Inflammatory macrophage treated with lipopolysaccharide for 1 hour (primary cell): ENCODE results near the gene TOR1B.
"Not testable (repeated sequence)": the region's sequence is repeated elsewhere in the genome, so short reads cannot be mapped to it uniquely, and the experiment has no call there.

Experiments
- DNase-seq, 2 donors: peaks; one replicate each; pipeline ENCODE4 v3.0.0-alpha.2; 2020 to 2022

TOR1B gene, protein sequence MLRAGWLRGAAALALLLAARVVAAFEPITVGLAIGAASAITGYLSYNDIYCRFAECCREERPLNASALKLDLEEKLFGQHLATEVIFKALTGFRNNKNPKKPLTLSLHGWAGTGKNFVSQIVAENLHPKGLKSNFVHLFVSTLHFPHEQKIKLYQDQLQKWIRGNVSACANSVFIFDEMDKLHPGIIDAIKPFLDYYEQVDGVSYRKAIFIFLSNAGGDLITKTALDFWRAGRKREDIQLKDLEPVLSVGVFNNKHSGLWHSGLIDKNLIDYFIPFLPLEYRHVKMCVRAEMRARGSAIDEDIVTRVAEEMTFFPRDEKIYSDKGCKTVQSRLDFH

DNA sequence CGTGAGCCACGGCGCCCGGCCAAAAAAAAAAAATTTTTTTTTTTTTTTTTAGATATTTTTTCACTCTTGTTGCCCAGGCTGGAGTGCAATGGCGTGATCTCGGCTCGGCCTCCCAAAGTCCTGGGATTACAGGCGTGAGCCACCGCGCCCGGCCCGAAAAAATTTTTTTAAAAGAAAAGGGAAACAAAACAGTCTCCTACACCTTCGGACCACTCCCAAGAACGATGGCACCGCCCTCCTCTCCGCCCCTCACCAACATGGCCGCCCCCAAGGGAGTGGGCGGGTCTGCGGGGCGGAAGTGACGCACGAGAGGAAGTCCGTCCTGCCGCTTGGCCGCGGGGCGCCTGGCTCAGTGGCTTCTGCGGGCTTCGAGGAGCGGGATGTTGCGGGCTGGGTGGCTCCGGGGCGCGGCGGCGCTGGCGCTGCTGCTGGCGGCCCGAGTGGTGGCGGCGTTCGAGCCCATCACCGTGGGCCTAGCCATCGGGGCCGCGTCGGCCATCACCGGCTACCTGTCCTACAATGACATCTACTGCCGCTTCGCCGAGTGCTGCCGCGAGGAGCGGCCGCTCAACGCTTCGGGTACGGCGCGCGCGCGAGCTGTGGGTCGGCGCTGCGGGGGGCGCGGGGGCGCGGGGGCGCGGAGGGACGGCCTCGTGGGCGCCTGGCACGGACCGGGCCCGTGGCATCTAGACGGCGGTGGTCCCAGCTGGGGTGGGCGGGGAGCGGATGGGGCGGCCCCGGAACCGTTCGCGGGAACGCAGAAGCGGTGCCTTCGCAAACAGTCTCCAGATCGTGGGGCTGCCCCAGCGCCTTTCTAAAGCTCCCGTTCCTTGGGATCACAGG, at the start of gene TOR1B:
TSS of gene TOR1B (plus strand) at position 352 of the 843 bp plus-strand sequence. CDS start at position 381, 29 bp downstream.
- peak; percentile 94 to 99 for DNase-seq

DNA sequence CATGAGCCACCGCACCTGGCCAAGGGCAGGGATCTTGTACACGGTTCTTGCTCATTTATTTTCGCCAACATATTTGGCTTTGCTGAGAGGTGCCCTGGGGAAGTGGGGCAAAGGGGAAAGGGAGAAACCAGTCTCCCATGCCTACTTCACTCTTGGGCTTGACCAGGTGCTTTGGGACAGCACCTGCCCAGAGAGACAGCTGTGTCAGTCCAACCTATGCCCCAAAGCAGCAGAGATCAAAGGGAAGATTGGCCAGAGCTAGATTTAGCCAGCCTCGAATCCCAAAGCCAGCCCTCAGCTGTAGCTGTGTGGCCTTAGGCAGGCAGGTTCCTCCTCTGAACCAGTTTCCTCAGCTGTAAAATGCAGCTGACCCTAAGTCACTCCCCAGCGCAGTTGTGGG, 47.8 kb upstream of the TOR1B start:
- DNase-seq: no peak

DNA sequence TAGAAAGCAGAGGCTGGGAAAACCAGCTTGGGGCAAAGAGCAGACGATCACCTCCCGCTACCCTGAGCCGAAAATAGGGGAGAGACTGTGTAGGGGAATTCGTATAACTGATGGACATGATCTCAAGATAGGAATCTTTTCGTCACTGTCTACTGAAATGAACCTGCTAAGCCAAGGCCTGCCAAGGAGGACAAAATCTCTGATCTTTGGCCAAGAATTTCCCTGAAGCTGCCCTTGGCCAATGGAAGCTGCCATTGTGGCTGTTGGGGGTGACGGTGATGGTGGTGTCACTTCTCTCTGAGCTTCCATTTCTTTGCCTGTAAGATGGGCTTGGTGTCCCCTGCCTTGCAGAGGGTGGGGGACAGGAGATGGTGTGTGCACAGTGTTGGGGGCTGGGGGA, 46.8 kb upstream of the TOR1B start:
- DNase-seq: no peak

DNA sequence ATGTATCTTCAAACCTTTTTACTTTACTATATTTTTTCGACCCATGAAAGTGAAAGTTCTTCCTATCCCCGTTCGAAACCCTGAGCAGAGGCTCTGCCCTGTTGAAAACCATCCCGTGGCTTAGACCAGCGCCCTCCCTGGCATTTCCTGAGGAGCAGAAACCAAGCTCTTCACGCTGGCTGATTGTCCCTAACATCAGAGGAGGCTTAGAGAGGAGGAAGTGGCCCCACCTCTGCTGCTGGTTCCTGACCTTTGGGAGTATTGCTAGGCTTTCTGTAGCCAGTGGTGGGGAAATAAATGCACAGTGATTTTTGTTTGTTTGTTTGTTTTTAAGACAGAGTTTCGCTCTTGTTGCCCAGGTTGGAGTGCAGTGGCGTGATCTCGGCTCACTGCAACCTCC, 45.9 kb upstream of the TOR1B start:
- peak; percentile 80 to 85 for DNase-seq

DNA sequence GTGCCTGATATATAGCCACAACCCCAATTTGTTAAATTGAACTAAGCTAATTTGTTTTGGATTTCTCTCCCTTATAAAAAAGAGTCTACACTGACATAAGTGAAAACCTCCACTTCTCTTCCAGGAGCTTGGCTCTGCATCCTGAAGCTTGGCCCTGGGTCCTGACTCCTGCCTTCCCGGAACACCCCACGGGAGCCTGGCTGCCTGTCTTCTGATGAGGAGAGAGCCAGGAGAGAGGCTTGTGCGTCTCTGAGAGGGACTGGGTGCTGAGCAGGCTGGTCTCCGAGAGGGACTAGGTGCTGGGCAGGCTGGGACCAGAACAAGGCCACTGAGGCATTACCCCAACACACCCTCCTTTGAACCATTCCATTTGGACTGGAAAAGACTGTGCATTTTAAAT, 43.7 kb upstream of the TOR1B start:
- DNase-seq: no peak

DNA sequence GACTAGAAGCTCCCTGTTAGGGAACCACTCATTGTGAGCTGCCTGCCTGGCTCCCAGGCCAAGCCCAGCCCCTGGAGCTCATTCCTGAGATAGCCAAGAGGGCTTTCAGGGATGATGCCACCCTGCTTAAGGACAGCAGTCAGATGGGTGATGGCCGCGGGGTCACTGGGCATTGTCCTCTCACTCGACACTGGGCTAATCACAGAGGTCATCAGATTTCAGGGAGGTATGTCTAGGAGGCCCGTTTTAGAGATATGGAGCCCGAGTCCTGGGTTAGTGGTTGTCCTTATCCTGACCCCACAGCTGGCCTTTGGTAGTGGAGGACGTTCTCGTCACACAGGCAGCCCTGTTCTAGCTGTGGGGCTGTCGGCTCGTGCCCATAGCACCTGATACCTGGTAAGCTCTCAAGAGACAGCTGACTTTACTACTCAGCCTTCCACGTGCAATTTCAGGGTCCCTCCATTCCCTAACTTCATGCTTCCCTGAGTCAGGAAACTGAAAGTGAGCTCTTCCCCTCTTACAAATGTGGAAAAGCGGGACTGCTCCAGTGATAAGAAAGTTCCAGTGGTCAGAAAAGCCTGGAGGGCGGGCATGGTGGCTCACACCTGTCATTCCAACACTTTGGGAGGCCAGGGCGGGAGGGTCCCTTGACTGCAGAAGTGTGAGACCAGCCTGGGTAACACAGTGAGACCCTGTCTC, 43.0 kb upstream of the TOR1B start:
- DNase-seq: no peak

DNA sequence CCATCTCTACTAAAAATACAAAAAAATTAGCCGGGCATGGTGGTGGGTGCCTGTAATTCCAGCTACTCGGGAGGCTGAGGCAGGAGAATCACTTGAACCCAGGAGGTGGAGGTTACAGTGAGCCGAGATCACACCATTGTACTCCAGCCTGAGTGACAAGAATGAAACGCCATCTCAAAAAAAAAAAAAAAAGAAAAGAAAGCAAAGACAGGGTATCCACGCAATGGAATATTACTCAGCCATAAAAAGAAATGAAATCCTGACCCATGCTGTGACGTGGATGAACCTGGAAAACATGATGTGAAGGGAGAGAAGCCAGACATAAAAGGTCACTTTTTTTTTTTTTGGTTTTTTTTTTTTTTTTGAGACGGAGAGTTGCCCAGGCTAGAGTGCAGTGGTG, 42.2 kb upstream of the TOR1B start:
- DNase-seq: not testable (repeated sequence)

DNA sequence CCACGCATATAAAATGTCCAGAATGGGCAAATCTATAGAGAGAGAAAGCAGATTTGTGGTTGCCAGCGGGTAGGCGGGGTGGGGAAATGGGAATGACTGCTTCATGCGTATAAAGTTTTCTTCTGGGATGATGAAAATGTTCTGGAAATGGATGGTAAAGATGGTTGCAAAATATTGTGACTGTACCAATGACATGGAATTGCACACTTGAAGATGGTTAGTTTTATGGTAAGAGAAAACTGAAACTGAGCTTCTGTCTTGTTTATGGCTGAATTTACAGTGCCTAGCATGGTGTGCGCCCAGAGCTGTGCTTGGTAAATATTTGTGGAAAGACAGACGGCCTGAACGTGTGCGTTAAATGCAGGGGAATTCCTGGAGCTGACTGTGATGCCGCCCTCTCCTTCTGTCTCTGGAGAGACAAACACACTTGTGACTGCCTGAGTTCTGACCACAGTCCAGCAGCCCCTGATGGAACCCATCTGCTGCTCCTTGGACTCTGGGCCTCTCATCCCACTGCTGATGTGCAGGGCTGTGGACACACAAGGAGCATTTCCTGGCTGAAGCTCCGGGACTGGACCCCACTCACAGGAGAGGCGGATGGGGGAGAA, 41.6 kb upstream of the TOR1B start:
- DNase-seq: peak; percentile 35 to 38

DNA sequence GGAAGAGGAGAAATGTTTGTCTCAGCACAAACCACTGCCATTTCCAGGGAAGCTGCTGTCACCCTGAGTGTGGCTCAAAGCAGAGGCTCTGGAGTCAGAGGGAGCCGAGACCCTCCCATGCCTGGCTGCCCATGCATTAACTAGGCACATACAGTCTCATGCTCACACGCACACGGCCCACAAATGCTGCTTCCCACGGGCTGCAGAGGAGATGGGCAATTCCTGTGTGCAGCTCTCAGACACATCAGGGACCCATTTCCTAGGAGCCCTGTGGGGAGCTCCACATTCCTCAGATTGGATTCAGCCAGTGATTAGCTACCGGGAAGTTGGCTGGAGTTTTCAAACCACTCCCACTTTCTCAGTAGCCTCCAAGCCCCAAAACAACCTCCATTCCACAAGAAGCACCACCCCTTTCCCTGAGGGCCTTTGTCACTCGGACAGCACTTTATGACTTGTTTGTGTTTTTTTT, 41.0 kb upstream of the TOR1B start:
- no peak for DNase-seq

DNA sequence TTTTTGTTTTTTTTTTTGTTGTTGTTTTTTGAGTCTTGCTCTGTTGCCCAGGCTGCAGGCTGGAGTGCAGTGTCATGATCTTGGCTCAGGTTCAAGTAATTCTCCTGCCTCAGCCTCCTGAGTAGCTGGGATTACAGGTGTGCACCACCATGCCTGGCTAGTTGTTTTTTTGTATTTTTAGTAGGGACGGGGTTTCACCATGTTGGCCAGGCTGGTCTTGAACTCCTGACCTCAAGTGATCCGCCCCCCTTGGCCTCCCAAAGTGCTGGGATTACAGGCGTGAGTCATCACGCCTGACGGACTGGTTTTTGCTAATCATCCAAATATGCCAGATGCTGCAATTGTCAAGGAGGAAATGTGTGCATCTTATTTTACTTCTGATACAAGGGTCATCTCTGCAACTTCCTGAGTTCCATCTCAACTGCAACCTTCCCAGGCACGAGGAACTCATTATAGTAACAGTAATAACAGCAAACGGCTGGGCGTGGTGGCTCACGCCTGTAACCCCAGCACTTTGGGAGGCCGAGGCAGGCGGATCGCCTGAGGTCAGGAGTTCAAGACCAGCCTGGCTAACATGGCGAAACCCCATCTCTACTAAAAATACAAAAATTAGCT, 40.5 kb upstream of the TOR1B start:
- DNase-seq: peak; percentile 83 to 96

DNA sequence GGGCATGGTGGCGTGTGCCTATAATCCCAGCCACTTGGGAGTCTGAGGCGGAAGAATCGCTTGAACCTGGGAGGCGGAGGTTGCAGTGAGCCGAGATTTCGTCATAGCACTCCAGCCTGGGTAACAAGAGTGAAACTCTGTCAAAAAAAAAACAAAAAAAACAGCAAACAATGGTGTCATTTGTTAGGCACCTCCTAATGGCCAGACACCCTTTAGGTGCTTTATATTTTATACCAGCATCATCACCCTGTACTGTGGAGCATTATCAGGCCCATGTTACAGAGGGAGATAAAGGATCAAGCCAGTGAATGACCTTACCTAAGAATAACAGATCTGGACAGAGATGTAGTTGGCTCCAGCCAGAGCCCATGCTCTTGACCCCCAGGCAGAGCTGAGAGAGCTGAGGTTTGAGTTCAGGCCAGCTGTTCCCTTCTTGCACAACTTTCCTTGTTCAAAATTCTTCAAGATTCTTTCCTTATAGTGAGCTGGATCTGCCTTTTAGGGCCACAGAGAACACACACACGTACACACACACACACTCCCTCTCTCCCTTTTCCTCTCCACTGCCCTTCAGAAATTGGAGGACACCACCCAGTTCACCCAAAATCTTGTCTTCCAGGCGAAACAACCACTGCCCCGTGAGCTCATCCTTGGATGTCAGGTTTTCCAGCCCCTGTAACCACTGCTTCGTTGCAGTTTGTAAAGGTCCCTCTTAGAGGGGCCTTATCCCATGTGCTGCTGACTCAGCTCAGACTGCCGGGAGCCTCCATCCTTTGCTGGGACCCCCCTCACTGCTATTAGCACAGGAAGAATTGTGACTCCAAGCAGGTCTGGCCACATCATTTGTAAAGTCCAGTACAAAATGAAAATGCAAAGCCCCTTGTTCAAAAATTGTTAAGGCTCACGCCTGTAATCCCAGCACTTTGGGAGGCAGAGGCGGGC, 39.7 kb upstream of the TOR1B start:
- DNase-seq: peak; percentile 28 to 32

DNA sequence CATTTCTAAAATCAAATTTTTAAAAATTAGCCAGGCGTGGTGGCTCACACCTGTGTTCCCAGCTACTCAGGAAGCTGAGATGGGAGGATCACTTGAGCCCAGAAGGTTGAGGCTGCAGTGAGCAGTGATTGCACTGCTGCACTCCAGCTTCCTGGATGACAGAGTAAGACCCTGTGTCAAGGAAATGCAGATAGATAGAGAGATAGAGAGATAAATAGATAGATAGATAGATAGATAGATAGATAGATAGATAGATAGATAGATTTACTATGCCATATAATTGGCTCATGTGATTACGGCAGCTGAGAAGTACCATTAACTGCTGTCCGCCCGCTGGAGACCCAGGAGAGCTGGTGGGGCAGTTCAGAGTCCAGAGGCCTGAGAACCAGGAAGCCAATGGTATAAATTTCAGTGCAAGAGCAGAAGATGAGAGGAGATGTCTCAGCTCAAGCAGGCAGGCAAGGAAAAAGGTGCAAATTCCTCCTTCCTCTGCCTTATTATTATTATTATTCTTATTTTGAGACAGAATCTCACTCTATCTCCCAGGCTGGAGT, 37.1 kb upstream of the TOR1B start:
- no peak for DNase-seq

DNA sequence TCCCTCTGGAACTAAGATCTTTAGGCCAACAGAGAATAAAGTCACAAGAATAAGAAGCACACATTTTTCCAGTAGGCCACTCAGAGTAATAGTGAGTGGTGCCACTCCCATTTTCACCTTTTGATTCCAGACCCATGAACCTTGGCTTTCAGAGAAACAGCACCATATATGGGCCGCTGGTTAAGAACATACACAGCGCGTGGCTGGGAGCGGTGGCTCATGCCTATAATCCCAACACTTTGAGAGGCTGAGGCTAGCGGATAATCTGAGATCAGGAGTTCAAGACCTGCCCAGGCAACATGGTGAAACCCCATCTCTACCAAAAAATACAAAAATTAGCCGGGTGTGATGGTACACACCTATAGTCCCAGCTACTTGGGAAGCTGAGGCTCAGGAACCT, 34.5 kb upstream of the TOR1B start:
- no peak for DNase-seq

DNA sequence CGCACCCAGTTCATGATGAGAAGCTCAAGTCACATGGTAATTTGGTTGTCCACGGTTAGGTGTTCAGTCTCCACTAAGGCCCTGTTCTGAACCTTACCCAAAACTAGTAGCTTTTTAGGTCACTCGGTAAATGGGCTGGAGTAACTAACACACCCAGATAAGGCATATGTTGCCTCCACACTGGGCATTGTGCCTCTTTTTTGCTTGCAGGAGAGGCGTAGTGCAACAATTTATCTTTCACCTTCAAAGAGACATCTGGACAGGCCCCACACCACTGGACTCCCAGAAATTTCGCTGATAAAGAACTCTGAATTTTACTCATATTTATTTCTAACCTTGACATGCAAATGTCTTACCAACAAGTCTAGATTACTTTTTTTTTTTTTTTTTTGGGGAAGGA, 33.3 kb upstream of the TOR1B start:
- no peak for DNase-seq

DNA sequence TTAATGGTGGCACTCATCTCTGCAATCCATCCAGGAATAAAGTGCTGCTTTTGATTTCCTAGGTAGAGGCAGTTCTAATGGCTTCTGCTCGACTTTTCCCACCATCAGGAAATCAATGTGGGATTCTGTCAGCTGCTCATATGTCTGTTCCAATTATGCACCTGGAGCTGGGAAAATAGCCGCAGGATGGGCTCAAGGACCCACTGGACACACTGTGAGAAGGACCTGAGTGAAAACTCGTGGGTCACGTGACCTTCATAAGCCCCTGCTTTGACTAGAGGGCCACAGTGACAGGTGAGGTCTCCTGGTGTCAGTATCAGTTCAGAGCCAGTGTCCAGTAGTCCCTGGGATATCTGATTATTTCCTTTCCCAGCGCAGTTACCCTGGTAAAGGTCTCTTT, 32.2 kb upstream of the TOR1B start:
- DNase-seq: no peak

DNA sequence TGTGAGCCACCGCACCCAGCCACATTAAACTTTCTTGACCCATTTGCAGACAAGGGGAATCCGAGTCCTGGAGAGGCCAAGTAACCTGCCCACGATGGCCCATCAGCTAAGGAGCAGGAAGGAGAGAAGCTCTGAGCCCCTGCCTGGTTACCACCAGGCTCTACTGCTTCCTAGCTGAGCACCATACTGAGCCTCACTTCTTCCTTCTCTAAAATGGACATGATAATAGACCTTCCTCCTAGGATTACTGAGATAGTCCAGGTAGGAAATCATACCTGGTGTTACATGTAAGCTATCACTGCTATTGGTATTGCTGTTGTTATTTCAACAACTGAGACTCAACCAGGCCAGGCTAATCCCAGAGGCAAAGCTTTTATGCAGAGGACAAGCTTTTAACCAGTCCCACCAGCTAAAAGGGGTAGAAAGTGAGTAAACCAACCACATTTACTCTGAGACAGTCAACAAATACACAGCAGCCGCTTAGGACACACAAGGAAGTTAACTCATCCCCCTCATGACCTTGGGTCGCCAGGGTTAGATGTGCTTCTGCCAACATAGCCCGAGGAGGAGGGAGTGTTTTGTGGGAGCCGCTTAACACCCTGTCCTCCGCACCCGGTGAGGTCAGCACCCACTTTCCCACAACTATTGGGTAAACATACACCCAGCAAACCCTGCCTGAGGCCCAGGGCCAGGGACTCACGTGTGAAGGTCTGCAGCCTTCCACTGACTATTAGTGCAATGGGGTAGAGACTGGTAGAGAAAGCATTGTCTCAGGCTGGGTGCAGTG, 29.5 kb upstream of the TOR1B start:
- peak; percentile 97 to 100 for DNase-seq

DNA sequence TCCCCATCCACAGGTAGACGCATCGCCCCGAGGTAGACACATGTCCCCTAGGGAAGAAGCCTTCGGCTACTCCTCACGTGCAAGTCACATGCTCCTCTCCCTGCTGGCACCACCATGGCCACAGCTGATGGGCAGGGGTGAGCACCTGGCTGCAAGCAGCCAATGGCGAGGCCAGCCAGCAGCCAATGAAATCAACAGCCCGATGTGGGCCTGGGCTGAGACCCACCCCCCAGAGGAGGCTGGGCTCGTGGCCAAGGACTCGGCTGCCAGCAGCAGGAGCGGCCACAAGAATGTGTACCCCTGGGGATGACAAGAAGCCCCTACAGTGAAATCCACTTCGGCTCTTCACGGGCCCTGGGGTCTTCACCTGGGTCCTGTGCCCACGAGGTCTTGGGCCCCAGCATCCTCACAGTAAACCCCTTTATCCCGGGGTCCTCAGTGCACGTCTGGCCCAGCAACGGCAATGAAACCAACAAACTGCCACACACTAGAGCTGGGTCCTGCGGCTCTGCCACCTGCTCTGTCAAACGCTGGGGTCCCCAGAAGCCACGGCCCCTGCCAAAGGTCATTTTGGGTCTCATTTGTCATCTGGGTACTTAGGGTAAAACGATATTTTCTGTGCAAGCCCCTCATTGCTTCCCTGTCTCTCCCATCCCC, 28.1 kb upstream of the TOR1B start:
- DNase-seq: no peak

DNA sequence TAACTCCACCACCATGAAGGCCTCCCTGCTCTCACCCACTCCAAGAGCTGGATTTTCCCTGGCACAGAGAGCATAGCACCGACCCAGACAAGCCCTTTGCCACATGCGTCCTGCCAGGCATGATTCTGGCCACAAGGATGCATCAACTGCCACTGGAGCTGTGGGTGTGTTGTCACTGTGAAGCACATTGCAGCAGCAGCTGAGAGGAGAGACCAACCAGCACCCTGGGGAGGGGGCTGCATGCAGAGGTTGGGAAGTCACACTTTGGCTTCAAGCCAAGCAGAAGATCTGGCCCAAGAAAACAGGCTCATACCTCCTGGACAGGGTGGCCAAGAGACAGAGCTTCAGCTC, 27.6 kb upstream of the TOR1B start:
- DNase-seq: peak; percentile 37 to 44

DNA sequence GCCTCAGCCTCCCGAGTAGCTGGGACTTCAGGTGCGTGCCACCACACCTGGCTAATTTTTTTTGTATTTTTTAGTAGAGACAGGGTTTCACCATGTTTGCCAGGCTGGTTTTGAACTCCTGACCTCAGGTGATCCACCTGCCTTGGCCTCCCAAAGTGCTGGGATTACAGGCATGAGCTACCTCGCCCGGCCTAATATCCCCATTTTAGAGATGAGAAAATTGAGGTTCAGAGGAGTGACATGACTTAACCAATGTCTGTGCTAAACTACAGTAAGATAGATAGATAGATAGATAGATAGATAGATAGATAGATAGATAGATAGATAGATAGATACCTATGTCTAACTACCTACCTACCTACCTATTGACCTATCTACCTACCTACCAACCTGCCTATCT, 26.9 kb upstream of the TOR1B start:
- not testable (repeated sequence) for DNase-seq

DNA sequence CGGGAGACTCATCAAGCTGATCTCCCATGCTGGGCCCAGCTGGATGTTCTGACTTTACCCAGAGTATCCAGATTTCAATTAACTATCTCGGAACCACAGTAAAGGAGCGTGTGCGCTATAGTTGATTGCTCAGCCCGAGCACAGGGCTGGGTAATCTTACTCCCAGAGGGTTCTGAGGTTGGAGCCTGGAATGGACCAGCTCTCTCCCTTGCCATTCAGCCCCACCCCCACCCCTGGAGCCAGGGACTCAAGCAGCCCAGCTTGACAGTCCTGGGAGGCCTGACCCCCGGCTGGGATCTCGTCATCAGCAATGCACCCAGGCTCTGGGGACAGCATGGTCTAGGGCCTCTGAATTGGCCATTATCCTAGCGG, 26.4 kb upstream of the TOR1B start:
- DNase-seq: no peak
